Effector memory CD4-positive, alpha-beta T cell (primary cell): Measurements from ENCODE around the gene VCL.

ENCODE experiments used
- DNase-seq, 3 donors: peaks; one replicate each; pipeline ENCODE4 v3.0.0-alpha.2; 2020
- H3K27ac ChIP-seq: 2 replicates; pipeline ENCODE4 v1.7.0; 2013; ENCODE audit warnings: mild to moderate bottlenecking, low read length, moderate library complexity; ENCODE audit not compliant: insufficient read depth, poor library complexity, severe bottlenecking
- H3K27me3 ChIP-seq: replicated peaks from 2 replicates; pipeline ENCODE4 v1.7.0; 2013; ENCODE audit warnings: mild to moderate bottlenecking, low read length; ENCODE audit not compliant: insufficient read depth, control insufficient read depth, poor library complexity, severe bottlenecking
- H3K36me3 ChIP-seq: 2 replicates; pipeline ENCODE4 v1.7.0; 2013; ENCODE audit warnings: mild to moderate bottlenecking, low read length, moderate library complexity; ENCODE audit not compliant: control insufficient read depth, insufficient read depth
- H3K4me1 ChIP-seq: 2 replicates; pipeline ENCODE4 v1.7.0; 2013; ENCODE audit warnings: low read length, mild to moderate bottlenecking; ENCODE audit not compliant: control insufficient read depth, insufficient read depth, poor library complexity, severe bottlenecking
- H3K4me3 ChIP-seq: 2 replicates; pipeline ENCODE4 v1.7.0; 2013; ENCODE audit warnings: low read length, low read depth, mild to moderate bottlenecking; ENCODE audit not compliant: insufficient read depth, poor library complexity, severe bottlenecking
- H3K9me3 ChIP-seq: 2 replicates; pipeline ENCODE4 v1.7.0; 2013; ENCODE audit warnings: mild to moderate bottlenecking, low read length, moderate library complexity; ENCODE audit not compliant: control insufficient read depth
- total RNA-seq, 3 donors: gene quantifications; one replicate each; lab custom pipeline; 2026; lab: John Stamatoyannopoulos, UW

Gene VCL
- total RNA-seq = 117 to 164 (median 162) reads per million in 3 donors

DNA sequence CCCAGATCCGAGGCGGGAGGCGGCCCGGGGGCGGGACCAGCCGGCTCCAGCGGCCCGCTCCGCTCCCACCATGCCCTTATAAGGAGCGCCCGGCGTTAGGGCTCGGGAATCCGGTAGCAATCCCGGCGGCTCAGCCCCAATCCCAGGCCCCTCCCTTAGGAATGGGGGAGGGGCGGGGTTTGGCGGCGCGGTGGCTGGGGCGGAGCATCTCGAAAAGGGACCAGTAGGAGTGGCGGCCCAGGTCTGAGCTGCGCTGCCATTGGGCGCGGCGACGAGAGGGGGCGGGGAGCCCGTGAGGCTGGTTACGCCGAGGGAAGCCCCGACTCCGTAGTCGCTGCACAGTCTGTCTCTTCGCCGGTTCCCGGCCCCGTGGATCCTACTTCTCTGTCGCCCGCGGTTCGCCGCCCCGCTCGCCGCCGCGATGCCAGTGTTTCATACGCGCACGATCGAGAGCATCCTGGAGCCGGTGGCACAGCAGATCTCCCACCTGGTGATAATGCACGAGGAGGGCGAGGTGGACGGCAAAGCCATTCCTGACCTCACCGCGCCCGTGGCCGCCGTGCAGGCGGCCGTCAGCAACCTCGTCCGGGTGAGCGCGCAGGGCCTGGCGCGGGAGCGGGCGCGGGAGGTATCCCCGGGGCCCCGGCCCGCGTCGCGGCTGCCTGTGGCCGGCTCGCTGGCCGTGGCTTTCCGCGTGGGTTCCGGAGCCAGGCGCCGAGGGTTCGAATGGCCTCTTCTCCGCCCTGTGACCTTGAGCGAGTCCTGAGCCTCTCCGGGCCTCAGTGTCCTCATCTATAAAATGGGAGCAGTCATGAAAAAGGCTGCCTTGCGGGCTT lies at the start of gene VCL:
Gene VCL, plus strand, starts transcription at position 330 of the 836 bp plus-strand sequence. Its CDS starts 92 bp downstream, at position 422.
- H3K27me3 ChIP-seq = no peaks in the 10 kb centered on the region
- peak; percentile 88 to 93 (median 91) for DNase-seq
- H3K27ac ChIP-seq = peak within 1 kb of the TSS; percentile 87
- H3K9me3 ChIP-seq = no peaks in the 10 kb centered on the region
- H3K36me3 ChIP-seq = no peaks in the 10 kb centered on the region
- peak within 1 kb of the TSS; percentile 88 for H3K4me3 ChIP-seq
- H3K4me1 ChIP-seq = peaks cover 24% of the 10 kb centered on the region

DNA sequence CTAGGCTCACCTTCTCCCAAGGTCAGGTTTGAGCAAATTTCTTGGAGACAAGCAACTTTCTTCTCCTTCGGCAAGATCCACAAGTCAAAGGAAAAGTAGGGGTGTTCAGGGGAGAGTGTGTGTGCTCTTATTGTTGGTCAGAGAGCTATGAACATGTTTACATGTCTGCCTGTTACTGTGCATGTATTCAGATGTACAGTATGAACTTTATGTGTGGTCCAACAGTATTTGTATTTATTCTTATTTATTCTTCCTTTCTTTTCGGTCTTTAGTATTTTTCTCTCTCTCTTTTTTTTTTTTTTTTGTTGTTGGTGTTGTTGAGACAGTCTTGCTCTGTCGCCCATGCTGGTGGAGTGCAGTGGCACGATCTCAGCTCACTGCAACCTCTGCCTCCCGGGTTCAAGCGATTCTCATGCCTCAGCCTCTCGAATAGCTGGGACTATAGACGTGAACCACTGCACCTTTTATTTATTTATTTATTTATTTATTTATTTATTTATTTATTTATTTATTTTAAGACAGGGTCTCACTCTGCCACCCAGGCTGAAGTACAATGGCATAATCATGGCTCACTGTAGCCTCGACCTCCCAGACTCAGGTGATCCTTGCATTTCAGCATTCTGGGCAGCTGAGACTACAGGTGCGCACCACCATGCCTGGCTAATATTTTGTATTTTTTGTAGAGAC lies 48.8 kb upstream of the VCL start:
- H3K27ac ChIP-seq = no peak overlapping the region
- H3K36me3 ChIP-seq = no peaks in the 10 kb centered on the region
- H3K4me1 ChIP-seq = peaks cover 8% of the 10 kb centered on the region
- H3K9me3 ChIP-seq = no peaks in the 10 kb centered on the region
- no peak overlapping the region for H3K4me3 ChIP-seq
- DNase-seq = no peak
- no peaks in the 10 kb centered on the region for H3K27me3 ChIP-seq

GRCh38 chr10:73950155-73950948 lies 47.6 kb upstream of the VCL start:
- Histone ChIP-seq H3K9me3 (no peaks in the 10 kb centered on the region), H3K36me3 (no peaks in the 10 kb centered on the region), H3K4me1 (peaks cover 9% of the 10 kb centered on the region), H3K4me3 (no peak overlapping the region), H3K27ac (no peak overlapping the region), H3K27me3 (no peaks in the 10 kb centered on the region)
- DNase-seq = no peak

DNA sequence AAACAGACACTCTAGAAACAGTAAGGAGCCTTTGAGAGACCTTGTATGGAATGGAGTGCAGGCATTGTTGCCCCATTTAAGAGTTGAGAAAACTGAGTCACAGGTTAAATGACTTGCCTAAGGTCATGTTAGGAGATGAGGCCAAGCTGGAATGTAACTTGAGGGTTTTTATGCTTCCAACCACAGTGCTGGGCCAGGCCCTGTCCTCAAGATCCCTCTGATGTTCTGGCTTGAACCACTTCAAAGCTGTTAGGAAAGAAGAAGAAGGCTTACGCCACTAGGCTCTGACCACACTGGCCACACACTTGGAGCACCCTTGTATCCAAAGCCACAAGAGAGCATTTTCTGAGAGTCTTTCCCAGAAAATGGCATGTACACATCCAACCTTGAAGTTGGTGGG lies 44.3 kb upstream of the VCL start:
- no peaks in the 10 kb centered on the region for H3K27me3 ChIP-seq
- no peaks in the 10 kb centered on the region for H3K9me3 ChIP-seq
- H3K4me3 ChIP-seq = no peak overlapping the region
- H3K27ac ChIP-seq = no peak overlapping the region
- H3K36me3 ChIP-seq = no peaks in the 10 kb centered on the region
- H3K4me1 ChIP-seq = peaks cover 36% of the 10 kb centered on the region
- DNase-seq = no peak

DNA sequence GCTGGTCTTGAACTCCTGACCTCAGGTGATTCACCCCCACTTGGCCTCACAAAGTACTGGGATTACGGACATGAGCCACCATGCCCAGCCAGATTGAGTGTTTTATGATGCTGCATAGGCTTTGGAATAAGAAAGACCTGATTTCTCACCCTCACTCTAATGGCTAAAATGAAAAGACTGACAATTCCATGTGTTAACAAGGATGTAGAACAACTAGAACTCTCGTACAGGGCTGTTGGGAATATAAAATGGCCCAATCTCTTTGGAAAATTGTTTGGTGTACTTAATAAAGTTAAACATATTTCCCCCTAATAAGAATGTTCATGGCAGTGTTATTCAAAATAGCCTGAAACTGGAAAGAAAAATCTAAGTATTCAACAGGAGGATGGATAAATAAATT lies 43.2 kb upstream of the VCL start:
- Histone ChIP-seq H3K27ac (no peak overlapping the region), H3K9me3 (no peaks in the 10 kb centered on the region), H3K4me1 (peaks cover 42% of the 10 kb centered on the region), H3K4me3 (no peak overlapping the region), H3K36me3 (no peaks in the 10 kb centered on the region), H3K27me3 (no peaks in the 10 kb centered on the region)
- no peak for DNase-seq

DNA sequence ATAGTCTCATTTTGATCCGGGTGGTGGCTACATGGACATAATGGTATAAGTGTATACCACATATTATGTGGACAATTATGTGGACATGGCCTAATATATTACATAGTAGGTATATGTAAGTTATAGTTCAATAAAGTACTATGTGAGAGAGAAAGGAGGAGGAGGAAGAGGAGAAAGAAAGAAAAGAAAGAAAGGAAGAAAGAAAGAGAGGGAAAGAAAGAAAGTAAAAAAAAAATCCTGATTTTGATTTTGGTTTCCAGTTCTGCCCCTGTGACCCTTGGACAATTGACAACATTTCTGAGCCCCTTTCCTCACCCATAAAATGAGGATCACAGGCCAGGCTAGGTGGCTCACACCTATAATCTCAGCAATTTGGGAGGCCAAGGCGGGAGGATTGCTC lies 42.2 kb upstream of the VCL start:
- Histone ChIP-seq H3K27ac (peak overlapping the region; percentile 63), H3K9me3 (no peaks in the 10 kb centered on the region), H3K27me3 (no peaks in the 10 kb centered on the region), H3K4me1 (peaks cover 46% of the 10 kb centered on the region), H3K36me3 (no peaks in the 10 kb centered on the region), H3K4me3 (no peak overlapping the region)
- DNase-seq = no peak

GRCh38 chr10:73956476-73957359 lies 41.2 kb upstream of the VCL start:
- Histone ChIP-seq H3K27me3 (no peaks in the 10 kb centered on the region), H3K9me3 (no peaks in the 10 kb centered on the region), H3K4me3 (peak overlapping the region; percentile 16), H3K4me1 (peaks cover 46% of the 10 kb centered on the region), H3K27ac (peak overlapping the region; percentile 63), H3K36me3 (no peaks in the 10 kb centered on the region)
- DNase-seq = peak; percentile 8 to 11 (median 9)

DNA sequence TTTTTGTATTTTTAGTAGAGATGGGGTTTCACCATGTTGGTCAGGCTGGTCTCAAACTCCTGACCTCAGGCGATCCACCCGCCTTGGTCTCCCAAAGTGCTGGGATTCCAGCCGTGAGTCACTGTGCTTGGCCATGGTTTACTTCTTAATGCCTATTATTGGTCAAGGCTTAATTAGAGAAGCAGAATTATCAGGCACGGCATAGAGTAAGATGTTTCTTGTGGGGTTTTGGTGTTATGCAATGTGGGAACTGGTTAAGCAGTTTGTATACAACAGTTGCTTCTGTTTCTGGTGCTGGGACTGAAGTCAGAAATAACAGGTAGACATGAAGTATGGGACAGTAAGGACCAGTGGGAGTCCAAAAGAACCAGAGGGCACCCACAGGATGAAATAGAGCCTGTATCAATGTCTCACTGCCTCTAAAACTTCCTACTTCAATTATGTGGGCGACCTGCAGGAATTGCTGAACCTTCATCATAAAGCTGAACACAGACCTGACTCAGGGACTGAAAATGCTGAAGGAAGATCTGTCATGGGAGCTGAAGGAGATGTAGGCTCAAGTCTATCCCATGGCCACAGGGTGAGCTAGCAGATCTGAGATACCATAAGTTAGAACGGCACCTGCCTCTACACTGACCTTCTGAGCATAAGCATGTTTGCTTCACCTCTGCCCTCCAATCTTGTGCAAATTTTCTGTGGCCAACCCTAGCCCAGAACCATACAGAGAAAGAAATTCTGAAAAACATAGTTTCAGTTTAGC lies 38.3 kb upstream of the VCL start:
- peaks cover 38% of the 10 kb centered on the region for H3K4me1 ChIP-seq
- DNase-seq = no peak

DNA sequence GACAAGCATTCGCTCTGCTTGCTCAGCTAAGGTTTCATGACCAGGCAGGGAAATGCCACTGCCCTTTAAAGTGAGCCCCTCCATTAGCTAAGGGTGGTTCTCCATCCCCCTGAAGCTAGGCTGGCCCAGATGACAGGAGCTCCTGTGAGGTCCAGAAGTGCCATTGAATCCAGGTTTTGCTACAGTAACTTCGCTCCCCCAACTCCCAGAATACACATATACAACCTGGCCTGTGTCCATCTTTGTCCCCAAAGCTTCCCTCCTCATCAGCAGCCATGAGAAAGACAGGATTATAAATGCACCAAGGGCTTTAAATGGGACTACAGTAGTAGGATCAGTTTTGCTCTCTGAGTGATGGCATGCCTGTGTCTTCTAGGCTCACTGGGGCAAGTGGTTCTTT lies 35.5 kb upstream of the VCL start:
- no peak overlapping the region for H3K27ac ChIP-seq
- no peaks in the 10 kb centered on the region for H3K9me3 ChIP-seq
- no peaks in the 10 kb centered on the region for H3K36me3 ChIP-seq
- peaks cover 18% of the 10 kb centered on the region for H3K4me1 ChIP-seq
- no peaks in the 10 kb centered on the region for H3K27me3 ChIP-seq
- H3K4me3 ChIP-seq = no peak overlapping the region
- DNase-seq = no peak

More for the DNA sequence above, 38.3 kb upstream of the VCL start:
- H3K9me3 ChIP-seq = no peaks in the 10 kb centered on the region
- H3K4me3 ChIP-seq = no peak overlapping the region
- H3K27me3 ChIP-seq = no peaks in the 10 kb centered on the region
- H3K27ac ChIP-seq = no peak overlapping the region
- H3K36me3 ChIP-seq = no peaks in the 10 kb centered on the region
